Activated CD8-positive, alpha-beta memory T cell treated with anti-CD3 and anti-CD28 coated beads for 48 hours (primary cell): ENCODE measurements around the gene SENP1.
A peak's percentile ranks its signal among the peaks of the same experiment; 100 is the strongest.
"Not testable (repeated sequence)": the region's sequence is repeated elsewhere in the genome, so short reads cannot be mapped to it uniquely, and the experiment has no call there.

ENCODE experiments used
- DNase-seq, 3 experiments: peaks; one replicate each; pipeline ENCODE4 v3.0.0-alpha.2; 2020; ENCODE audit warnings: low read depth in 2 of 3, low spot score in 2 of 3

SENP1 gene

GRCh38 chr12:48105867-48106680 lies at the start of gene SENP1:
TSS of gene SENP1 (minus strand) at chr12:48106079. CDS start at chr12:48101472, 4,607 bp downstream.
- DNase-seq = peak; percentile 77 to 87 (median 78)

- DNase-seq = no peak
These were observed 45.4 kb upstream of the SENP1 start for GRCh38 chr12:48151103-48151771.

- DNase-seq = no peak
These were observed 40.1 kb upstream of the SENP1 start for GRCh38 chr12:48145981-48146380.

GRCh38 chr12:48143898-48144297 lies 38.0 kb upstream of the SENP1 start:
- no peak for DNase-seq

GRCh38 chr12:48142818-48143674 lies 37.2 kb upstream of the SENP1 start:
- no peak for DNase-seq

GRCh38 chr12:48135027-48135426 lies 29.1 kb upstream of the SENP1 start:
- DNase-seq = no peak

GRCh38 chr12:48132826-48133225 lies 26.9 kb upstream of the SENP1 start:
- no peak for DNase-seq

- no peak for DNase-seq
These were observed 25.6 kb upstream of the SENP1 start for GRCh38 chr12:48131517-48131916.

- DNase-seq = no peak
These were observed 23.5 kb upstream of the SENP1 start for GRCh38 chr12:48129376-48129775.

GRCh38 chr12:48128800-48129199 lies 22.9 kb upstream of the SENP1 start:
- no peak for DNase-seq

GRCh38 chr12:48126953-48127630 lies 21.2 kb upstream of the SENP1 start:
- no peak for DNase-seq

- DNase-seq = no peak
These were observed 20.1 kb upstream of the SENP1 start for GRCh38 chr12:48125985-48126384.

GRCh38 chr12:48125542-48125941 lies 19.7 kb upstream of the SENP1 start:
- DNase-seq = not testable (repeated sequence)

GRCh38 chr12:48123169-48123568 lies 17.3 kb upstream of the SENP1 start:
- DNase-seq = no peak

GRCh38 chr12:48122065-48122834 lies 16.4 kb upstream of the SENP1 start:
- DNase-seq = no peak

- no peak for DNase-seq
These were observed 15.6 kb upstream of the SENP1 start for GRCh38 chr12:48121522-48121921.

- no peak for DNase-seq
These were observed 13.9 kb upstream of the SENP1 start for GRCh38 chr12:48119834-48120195.

- peak; percentile 10 to 34 (median 31) for DNase-seq
These were observed 13.4 kb upstream of the SENP1 start, which contains the start of gene PFKM for GRCh38 chr12:48119078-48119833. TSS of gene PFKM (plus strand) at chr12:48119364. CDS start at chr12:48122775, 3,411 bp downstream.

GRCh38 chr12:48118284-48118871 lies 12.5 kb upstream of the SENP1 start:
- no peak for DNase-seq
